A673 (cell line): ENCODE data around the gene TIFAB. TPM values are rescaled to one million over a fixed set of nuclear protein-coding genes. Genes with fewer than 3 reads are reported as not detected.

Source experiments
- BruUV-seq: library from RNA; stranded (reverse); fragments of 400-500 nt; replicated peaks from 2 replicates; lab custom pipeline; 2021; lab: Mats Ljungman, UMichigan
- CTCF ChIA-PET: fragments of 300-600 bp; sonication (Branson Sonifier 250); formaldehyde crosslinking; loops from one replicate; lab custom pipeline; 2022; ENCODE audit warnings: antibody characterized with exemption; lab: Charles Lee
- POLR2A ChIA-PET: fragments of 300-600 bp; sonication (Branson Sonifier 250); formaldehyde crosslinking; loops from one replicate; lab custom pipeline; 2022; ENCODE audit warnings: antibody characterized with exemption; ENCODE audit not compliant: low non-redundant PET; lab: Charles Lee
- DNase-seq: peaks from one replicate; pipeline ENCODE4 v3.0.0-alpha.2; 2015; ENCODE audit warnings: low spot score
- H3K27ac ChIP-seq: fragments of 200-600 bp; sonication (generic); 2 replicates; pipeline ENCODE4 v1.5.1; 2016; ENCODE audit warnings: mixed run types, low read depth, mild to moderate bottlenecking, mixed read lengths, antibody characterized with exemption, low read length; ENCODE audit not compliant: poor library complexity, severe bottlenecking
- H3K27me3 ChIP-seq: fragments of 200-600 bp; sonication (generic); replicated peaks from 2 replicates; pipeline ENCODE4 v1.6.1; 2017; ENCODE audit warnings: mixed run types, low read depth, mild to moderate bottlenecking, mixed read lengths, antibody characterized with exemption, low read length; ENCODE audit not compliant: insufficient read depth, poor library complexity
- H3K36me3 ChIP-seq: fragments of 200-600 bp; sonication (generic); 2 replicates; pipeline ENCODE4 v1.6.1; 2016; ENCODE audit warnings: mixed run types, mild to moderate bottlenecking, mixed read lengths, antibody characterized with exemption, low read length; ENCODE audit not compliant: insufficient read depth, poor library complexity, severe bottlenecking
- H3K4me1 ChIP-seq: fragments of 200-600 bp; sonication (generic); 2 replicates; pipeline ENCODE4 v1.6.1; 2017; ENCODE audit warnings: mixed run types, mild to moderate bottlenecking, mixed read lengths, antibody characterized with exemption, low read length; ENCODE audit not compliant: insufficient read depth, poor library complexity, severe bottlenecking
- H3K4me3 ChIP-seq: fragments of 200-600 bp; sonication (generic); 2 replicates; pipeline ENCODE4 v1.5.1; 2016; ENCODE audit warnings: low read depth, mixed run types, mild to moderate bottlenecking, mixed read lengths, low read length; ENCODE audit not compliant: poor library complexity, severe bottlenecking
- H3K9me3 ChIP-seq: fragments of 200-600 bp; sonication (generic); 2 replicates; pipeline ENCODE4 v1.6.1; 2016; ENCODE audit warnings: mixed run types, low read depth, mild to moderate bottlenecking, mixed read lengths, antibody characterized with exemption, low read length; ENCODE audit not compliant: poor library complexity, severe bottlenecking
- EZH2 ChIP-seq: fragments of 200-600 bp; sonication (generic); IDR thresholded peaks from 2 replicates; pipeline ENCODE4 v1.6.1; 2017; ENCODE audit warnings: borderline replicate concordance, low read depth, mild to moderate bottlenecking, mixed read lengths, antibody characterized with exemption, low read length; ENCODE audit not compliant: poor library complexity, severe bottlenecking
- intact Hi-C: fragments of 100-400 bp; cut with micrococcal nuclease; formaldehyde crosslinking; loops from one replicate; pipeline ENCODE4 v1.10.0; 2022; ENCODE audit not compliant: unreplicated experiment
- total RNA-seq: library from RNA; stranded (reverse); gene quantifications from 2 replicates; pipeline ENCODE4 v1.2.3, GENCODE V29; 2021
- TF ChIP-seq, protein P1 (sequence below): fragments of 300-800, 200-600 bp; sonication (generic); conservative IDR thresholded peaks from 2 replicates; pipeline ENCODE4 v1.5.1; 2017; ENCODE audit warnings: low read depth, mild to moderate bottlenecking, antibody characterized with exemption, low read length, moderate library complexity, mixed read lengths

The TIFAB gene
- total RNA-seq, 1 experiment from 2014 or later: not detected

- DNase-seq: no peak
- Histone ChIP-seq H3K27me3 (peaks cover 5% of the 10 kb centered on the region), H3K36me3 (no peaks in the 10 kb centered on the region), H3K4me1 (no peaks in the 10 kb centered on the region), H3K9me3 (no peaks in the 10 kb centered on the region), H3K4me3 (no peak overlapping the region), H3K27ac (no peak overlapping the region)
- intact Hi-C loops: no loop called here
- no peak for TF ChIP-seq EZH2
- TF ChIP-seq, protein P1, sequence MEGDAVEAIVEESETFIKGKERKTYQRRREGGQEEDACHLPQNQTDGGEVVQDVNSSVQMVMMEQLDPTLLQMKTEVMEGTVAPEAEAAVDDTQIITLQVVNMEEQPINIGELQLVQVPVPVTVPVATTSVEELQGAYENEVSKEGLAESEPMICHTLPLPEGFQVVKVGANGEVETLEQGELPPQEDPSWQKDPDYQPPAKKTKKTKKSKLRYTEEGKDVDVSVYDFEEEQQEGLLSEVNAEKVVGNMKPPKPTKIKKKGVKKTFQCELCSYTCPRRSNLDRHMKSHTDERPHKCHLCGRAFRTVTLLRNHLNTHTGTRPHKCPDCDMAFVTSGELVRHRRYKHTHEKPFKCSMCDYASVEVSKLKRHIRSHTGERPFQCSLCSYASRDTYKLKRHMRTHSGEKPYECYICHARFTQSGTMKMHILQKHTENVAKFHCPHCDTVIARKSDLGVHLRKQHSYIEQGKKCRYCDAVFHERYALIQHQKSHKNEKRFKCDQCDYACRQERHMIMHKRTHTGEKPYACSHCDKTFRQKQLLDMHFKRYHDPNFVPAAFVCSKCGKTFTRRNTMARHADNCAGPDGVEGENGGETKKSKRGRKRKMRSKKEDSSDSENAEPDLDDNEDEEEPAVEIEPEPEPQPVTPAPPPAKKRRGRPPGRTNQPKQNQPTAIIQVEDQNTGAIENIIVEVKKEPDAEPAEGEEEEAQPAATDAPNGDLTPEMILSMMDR: no peak
- ChIA-PET POLR2A (no interaction called here), CTCF (no interaction called here)
- BruUV-seq: no TSS peak
Observed at GRCh38 chr5:135433681-135434426, 18.3 kb downstream of the TIFAB start.

GRCh38 chr5:135432113-135432512 is 20.0 kb downstream of the TIFAB start:
- intact Hi-C loops: no loop called here
- Histone ChIP-seq H3K4me1 (no peaks in the 10 kb centered on the region), H3K9me3 (peaks cover 4% of the 10 kb centered on the region), H3K27ac (no peak overlapping the region), H3K27me3 (peaks cover 5% of the 10 kb centered on the region), H3K4me3 (no peak overlapping the region), H3K36me3 (no peaks in the 10 kb centered on the region)
- no peak for TF ChIP-seq EZH2
- TF ChIP-seq, protein P1: no peak
- no peak for DNase-seq
- POLR2A ChIA-PET: no interaction called here
- CTCF ChIA-PET: no interaction called here
- no TSS peak for BruUV-seq

GRCh38 chr5:135430135-135430437 is 22.1 kb downstream of the TIFAB start:
- BruUV-seq: no TSS peak
- ChIA-PET CTCF (no interaction called here), POLR2A (no interaction called here)
- Histone ChIP-seq H3K4me1 (no peaks in the 10 kb centered on the region), H3K4me3 (no peak overlapping the region), H3K27me3 (no peaks in the 10 kb centered on the region), H3K27ac (no peak overlapping the region), H3K36me3 (no peaks in the 10 kb centered on the region), H3K9me3 (peaks cover 4% of the 10 kb centered on the region)
- DNase-seq: no peak
- intact Hi-C loops: no loop called here
- TF ChIP-seq EZH2: no peak
- TF ChIP-seq, protein P1: no peak
